Mesenchymal stem cell (in vitro differentiated cells and primary cell): ENCODE measurements around the gene RMI2.
A peak's percentile ranks its signal among the peaks of the same experiment; 100 is the strongest.
"Not testable (repeated sequence)": the region's sequence is repeated elsewhere in the genome, so short reads cannot be mapped to it uniquely, and the experiment has no call there.

Source experiments
- DNase-seq: peaks from one replicate; pipeline ENCODE4 v3.0.0-alpha.2; 2013
- H2AFZ ChIP-seq: one replicate; pipeline ENCODE4 v1.6.1; 2013; ENCODE audit warnings: low read depth, mild to moderate bottlenecking, control low read depth, inconsistent platforms, low read length, moderate library complexity
- H2AK5ac ChIP-seq: 2 replicates; pipeline ENCODE4 v1.6.1; 2013; ENCODE audit warnings: low read length, moderate library complexity, mild to moderate bottlenecking, inconsistent platforms; ENCODE audit not compliant: severe bottlenecking
- H2BK120ac ChIP-seq: one replicate; pipeline ENCODE4 v1.6.1; 2013; ENCODE audit warnings: low read depth, mild to moderate bottlenecking, inconsistent platforms, low read length, moderate library complexity
- H2BK12ac ChIP-seq, 2 experiments: one replicate each; pipeline ENCODE4 v1.6.1; 2013; ENCODE audit warnings: inconsistent platforms in 2 of 2, low read length in 2 of 2, mild to moderate bottlenecking in 2 of 2, moderate library complexity in 2 of 2, control low read depth in 1 of 2
- H2BK15ac ChIP-seq: one replicate; pipeline ENCODE4 v1.6.1; 2013; ENCODE audit warnings: mild to moderate bottlenecking, low read depth, inconsistent platforms; ENCODE audit not compliant: poor library complexity, severe bottlenecking
- H2BK5ac ChIP-seq: 2 replicates; pipeline ENCODE4 v1.6.1; 2013; ENCODE audit warnings: low read depth, mild to moderate bottlenecking, low read length, control low read depth, inconsistent platforms; ENCODE audit not compliant: poor library complexity, severe bottlenecking
- H3K14ac ChIP-seq, 2 experiments: one replicate each; pipeline ENCODE4 v1.6.1; 2013; ENCODE audit warnings: inconsistent platforms in 2 of 2, low read length in 2 of 2, control low read depth in 1 of 2, mild to moderate bottlenecking in 1 of 2, moderate library complexity in 1 of 2
- H3K18ac ChIP-seq, 2 experiments: one replicate each; pipeline ENCODE4 v1.6.1; 2013; ENCODE audit warnings: inconsistent platforms in 2 of 2, low read length in 2 of 2, control low read depth in 1 of 2, low read depth in 1 of 2, mild to moderate bottlenecking in 1 of 2
- H3K23ac ChIP-seq, 2 experiments: one replicate each; pipeline ENCODE4 v1.6.1; 2013; ENCODE audit warnings: inconsistent platforms in 2 of 2, low read length in 2 of 2, mild to moderate bottlenecking in 2 of 2, moderate library complexity in 2 of 2, control low read depth in 1 of 2
- H3K27ac ChIP-seq: 2 replicates; pipeline ENCODE4 v1.5.1; 2013; ENCODE audit warnings: mild to moderate bottlenecking, moderate library complexity, low read length, control low read depth, inconsistent platforms; ENCODE audit not compliant: poor library complexity, severe bottlenecking
- H3K27me3 ChIP-seq, 2 experiments: 2 replicates each; pipeline versions ENCODE4 v1.6.1 to v1.7.0; 2013; ENCODE audit warnings: low read length in 2 of 2, mild to moderate bottlenecking in 2 of 2, moderate library complexity in 2 of 2, control low read depth in 1 of 2, inconsistent platforms in 1 of 2; ENCODE audit not compliant: control insufficient read depth in 1 of 2, insufficient read depth in 1 of 2
- H3K36me3 ChIP-seq, 2 experiments: 2 replicates each; pipeline versions ENCODE4 v1.6.1 to v1.7.0; 2013; ENCODE audit warnings: low read length in 2 of 2, control low read depth in 1 of 2, inconsistent platforms in 1 of 2, low read depth in 1 of 2, mild to moderate bottlenecking in 1 of 2; ENCODE audit not compliant: insufficient read depth in 2 of 2, control insufficient read depth in 1 of 2
- H3K4ac ChIP-seq, 2 experiments: one replicate each; pipeline ENCODE4 v1.6.1; 2013; ENCODE audit warnings: inconsistent platforms in 2 of 2, low read length in 2 of 2, mild to moderate bottlenecking in 2 of 2, moderate library complexity in 2 of 2, control low read depth in 1 of 2, low read depth in 1 of 2
- H3K4me1 ChIP-seq: 2 replicates; pipeline ENCODE4 v1.6.1; 2013; ENCODE audit warnings: low read depth, low read length, control low read depth; ENCODE audit not compliant: control insufficient read depth, insufficient read depth
- H3K4me2 ChIP-seq: 2 replicates; pipeline ENCODE4 v1.6.1; 2013; ENCODE audit warnings: low read length, mild to moderate bottlenecking, inconsistent platforms; ENCODE audit not compliant: poor library complexity, severe bottlenecking
- H3K4me3 ChIP-seq, 2 experiments: 2 replicates each; pipeline versions ENCODE4 v1.5.1 to v1.7.0; 2013; ENCODE audit warnings: low read length in 2 of 2, mild to moderate bottlenecking in 2 of 2, control low read depth in 1 of 2, low read depth in 1 of 2; ENCODE audit not compliant: insufficient read depth in 1 of 2
- H3K79me1 ChIP-seq: replicated peaks from 2 replicates; pipeline ENCODE4 v1.6.1; 2013; ENCODE audit warnings: mild to moderate bottlenecking, control low read depth, low read length, inconsistent platforms; ENCODE audit not compliant: poor library complexity, severe bottlenecking
- H3K9ac ChIP-seq: 2 replicates; pipeline ENCODE4 v1.7.0; 2013; ENCODE audit warnings: mild to moderate bottlenecking, low read length, moderate library complexity
- H3K9me3 ChIP-seq: 2 replicates; pipeline ENCODE4 v1.7.0; 2013; ENCODE audit warnings: mild to moderate bottlenecking, low read length; ENCODE audit not compliant: control insufficient read depth
- H4K8ac ChIP-seq: one replicate; pipeline ENCODE4 v1.6.1; 2013; ENCODE audit warnings: inconsistent platforms, mild to moderate bottlenecking, low read length, moderate library complexity
- H4K91ac ChIP-seq: one replicate; pipeline ENCODE4 v1.6.1; 2013; ENCODE audit warnings: mild to moderate bottlenecking, low read length, inconsistent platforms
- WGBS: methylation state at CpG from one replicate; pipeline ENCODE4 v1.1.7; 2013; ENCODE audit warnings: mixed read lengths; 5-methylcytosine and 5-hydroxymethylcytosine counted together

Gene RMI2

GRCh38 chr16:11297492-11298142 lies 47.6 kb upstream of the RMI2 start:
- H3K27ac ChIP-seq, result peak overlapping the region; percentile 31
- no peak overlapping the region for H2BK5ac ChIP-seq
- H3K9me3 ChIP-seq, result no peaks in the 10 kb centered on the region
- H2BK15ac ChIP-seq, result no peak overlapping the region
- peak overlapping the region in 1 of 2 experiments; percentile 47 for H3K4me3 ChIP-seq
- WGBS, result 22% methylated on average over 17 of the region's 19 CpGs
- no peaks in the 10 kb centered on the region for H3K79me1 ChIP-seq
- no peak overlapping the region for H2AFZ ChIP-seq
- no peak overlapping the region for H3K4ac ChIP-seq
- H4K91ac ChIP-seq, result no peak overlapping the region
- H3K18ac ChIP-seq, result peak overlapping the region in 1 of 2 experiments; percentile 29
- DNase-seq, result peak; percentile 77
- no peak overlapping the region for H2AK5ac ChIP-seq
- H3K4me1 ChIP-seq, result peaks cover 18% of the 10 kb centered on the region
- H3K36me3 ChIP-seq, result no peaks in the 10 kb centered on the region
- H3K4me2 ChIP-seq, result no peak overlapping the region
- peak overlapping the region; percentile 16 for H3K9ac ChIP-seq
- peaks cover 0 to 4% of the 10 kb centered on the region in 2 experiments for H3K27me3 ChIP-seq
- no peak overlapping the region for H3K23ac ChIP-seq
- H2BK120ac ChIP-seq, result no peak overlapping the region
- H2BK12ac ChIP-seq, result no peak overlapping the region
- no peak overlapping the region for H4K8ac ChIP-seq
- H3K14ac ChIP-seq, result no peak overlapping the region

GRCh38 chr16:11298143-11298900 lies 46.9 kb upstream of the RMI2 start:
- Histone ChIP-seq H3K36me3 (no peaks in the 10 kb centered on the region), H3K4me1 (peaks cover 18% of the 10 kb centered on the region), H3K4me2 (no peak overlapping the region), H2BK5ac (no peak overlapping the region), H3K4me3 (no peak overlapping the region), H3K18ac (no peak overlapping the region), H4K91ac (no peak overlapping the region), H3K79me1 (no peaks in the 10 kb centered on the region), H2AK5ac (peak overlapping the region; percentile 16), H2AFZ (no peak overlapping the region), H3K4ac (no peak overlapping the region), H3K27me3 (peaks cover 0 to 4% of the 10 kb centered on the region in 2 experiments), H4K8ac (no peak overlapping the region), H2BK12ac (peak overlapping the region in 1 of 2 experiments; percentile 26), H3K14ac (no peak overlapping the region), H2BK15ac (no peak overlapping the region), H3K27ac (no peak overlapping the region), H3K9ac (no peak overlapping the region), H3K23ac (no peak overlapping the region), H2BK120ac (no peak overlapping the region), H3K9me3 (no peaks in the 10 kb centered on the region)
- DNase-seq, result no peak
- WGBS, result 100% methylated on average over 4 of the region's 5 CpGs

GRCh38 chr16:11298950-11299547 lies 46.2 kb upstream of the RMI2 start:
- not testable (repeated sequence) for DNase-seq, H2AK5ac ChIP-seq
- 90% methylated on average over 13 of the region's 13 CpGs for WGBS

More at GRCh38 chr16:11298950-11299547, 46.2 kb upstream of the RMI2 start:
- not testable (repeated sequence) for H3K36me3 ChIP-seq, H2BK120ac ChIP-seq, H3K9me3 ChIP-seq, H2BK5ac ChIP-seq, H3K4ac ChIP-seq, H3K27me3 ChIP-seq, H3K14ac ChIP-seq, H4K91ac ChIP-seq, H3K18ac ChIP-seq, H2AFZ ChIP-seq, H3K23ac ChIP-seq, H2BK15ac ChIP-seq, H3K9ac ChIP-seq, H3K27ac ChIP-seq, H3K4me3 ChIP-seq, H4K8ac ChIP-seq, H3K79me1 ChIP-seq, H3K4me2 ChIP-seq
- peak overlapping the region in 1 of 2 experiments; percentile 49 for H2BK12ac ChIP-seq
- peaks cover 24% of the 10 kb centered on the region for H3K4me1 ChIP-seq
